ENCODE data around the gene UBE2J2. TPM values are rescaled to one million over a fixed set of nuclear protein-coding genes. Genes with fewer than 3 reads are reported as not detected.
A peak's percentile ranks its signal among the peaks of the same experiment; 100 is the strongest.

Gene UBE2J2
- total and polyA plus RNA-seq, 5 experiments from 2014 or later = 84.7 to 105 (median 92.9) TPM

- peaks cover 0 to 2% (median 0%) of the 10 kb centered on the region in 4 donors for H3K4me1 Mint-ChIP-seq
- H3K36me3 Mint-ChIP-seq = no peaks in the 10 kb centered on the region
- H3K9me3 Mint-ChIP-seq = no peaks in the 10 kb centered on the region
- POLR2A ChIA-PET = no interaction called here
- H3K27ac Mint-ChIP-seq = no peak overlapping the region
- ATAC-seq = no peak
- no peak overlapping the region for H3K4me3 Mint-ChIP-seq
- peak in 1 of 10 donors; percentile 30 for DNase-seq
- H3K27me3 Mint-ChIP-seq = peaks cover 0 to 1% (median 0%) of the 10 kb centered on the region in 5 donors
Observed at GRCh38 chr1:1244192-1244811, 29.4 kb downstream of the UBE2J2 start.

- Mint-ChIP-seq H3K36me3 (no peaks in the 10 kb centered on the region), H3K4me1 (peaks cover 0 to 2% (median 0%) of the 10 kb centered on the region in 4 donors), H3K27me3 (peaks cover 0 to 1% (median 0%) of the 10 kb centered on the region in 5 donors), H3K4me3 (peak overlapping the region in 1 of 10 donors; percentile 20), H3K27ac (no peak overlapping the region), H3K9me3 (no peaks in the 10 kb centered on the region)
- DNase-seq = no peak
- POLR2A ChIA-PET = interaction anchor here (1.0 kb wide), 1 partner anchor 94 kb away, joined by 3 read pairs; no protein-coding TSS in a partner anchor
- no peak for ATAC-seq
Observed at GRCh38 chr1:1243807-1244191, 29.9 kb downstream of the UBE2J2 start.

GRCh38 chr1:1243266-1243660 lies 30.4 kb downstream of the UBE2J2 start:
- H3K9me3 Mint-ChIP-seq = no peaks in the 10 kb centered on the region
- no peak overlapping the region for H3K27ac Mint-ChIP-seq
- peaks cover 0 to 2% (median 0%) of the 10 kb centered on the region in 4 donors for H3K4me1 Mint-ChIP-seq
- no peak for DNase-seq
- peaks cover 0 to 1% (median 0%) of the 10 kb centered on the region in 5 donors for H3K27me3 Mint-ChIP-seq
- H3K36me3 Mint-ChIP-seq = no peaks in the 10 kb centered on the region
- H3K4me3 Mint-ChIP-seq = no peak overlapping the region
- POLR2A ChIA-PET = interaction anchor here (1.0 kb wide), 1 partner anchor 94 kb away, joined by 3 read pairs; no protein-coding TSS in a partner anchor
- no peak for ATAC-seq

- no peak for ATAC-seq
- Mint-ChIP-seq H3K27ac (no peak overlapping the region), H3K4me1 (peaks cover 0 to 2% (median 0%) of the 10 kb centered on the region in 4 donors), H3K27me3 (peaks cover 0 to 1% (median 0%) of the 10 kb centered on the region in 5 donors), H3K36me3 (no peaks in the 10 kb centered on the region), H3K4me3 (no peak overlapping the region), H3K9me3 (no peaks in the 10 kb centered on the region)
- DNase-seq = no peak
- POLR2A ChIA-PET = interaction anchor here (0.8 to 1.0 kb wide), 2 partner anchors 8 to 93 kb away, joined by 3 read pairs; no protein-coding TSS in a partner anchor
Observed at GRCh38 chr1:1242461-1243265, 31.0 kb downstream of the UBE2J2 start.

- ATAC-seq (no peak), DNase-seq (no peak)
- Mint-ChIP-seq H3K4me3 (no peak overlapping the region), H3K9me3 (no peaks in the 10 kb centered on the region), H3K27ac (no peak overlapping the region), H3K4me1 (peaks cover 0 to 4% (median 0%) of the 10 kb centered on the region in 4 donors), H3K27me3 (no peaks in the 10 kb centered on the region), H3K36me3 (no peaks in the 10 kb centered on the region)
- POLR2A ChIA-PET = interaction anchor here (0.6 kb wide), 1 partner anchor 13 kb away, joined by 3 read pairs; no protein-coding TSS in a partner anchor
Observed at GRCh38 chr1:1241588-1242219, 31.9 kb downstream of the UBE2J2 start.

GRCh38 chr1:1240822-1241587 lies 32.6 kb downstream of the UBE2J2 start:
- no peak overlapping the region for H3K27ac Mint-ChIP-seq
- POLR2A ChIA-PET = interaction anchor here (0.5 to 0.6 kb wide), 2 partner anchors 14 to 767 kb away, joined by 3 to 4 read pairs; no protein-coding TSS in a partner anchor

GRCh38 chr1:1240348-1240732 lies 33.3 kb downstream of the UBE2J2 start:
- Mint-ChIP-seq H3K27ac (no peak overlapping the region), H3K36me3 (no peaks in the 10 kb centered on the region), H3K27me3 (no peaks in the 10 kb centered on the region), H3K4me1 (peaks cover 0 to 2% (median 0%) of the 10 kb centered on the region in 4 donors), H3K9me3 (no peaks in the 10 kb centered on the region), H3K4me3 (no peak overlapping the region)
- DNase-seq = no peak
- POLR2A ChIA-PET = no interaction called here
- ATAC-seq = no peak

More at GRCh38 chr1:1240822-1241587, 32.6 kb downstream of the UBE2J2 start:
- H3K4me1 Mint-ChIP-seq = peaks cover 0 to 4% (median 0%) of the 10 kb centered on the region in 4 donors
- ATAC-seq (no peak), DNase-seq (no peak)
- H3K36me3 Mint-ChIP-seq = no peaks in the 10 kb centered on the region
- H3K4me3 Mint-ChIP-seq = no peak overlapping the region
- no peaks in the 10 kb centered on the region for H3K27me3 Mint-ChIP-seq
- H3K9me3 Mint-ChIP-seq = no peaks in the 10 kb centered on the region

- DNase-seq (no peak), ATAC-seq (no peak)
- H3K4me3 Mint-ChIP-seq = no peak overlapping the region
- no peaks in the 10 kb centered on the region for H3K36me3 Mint-ChIP-seq
- H3K4me1 Mint-ChIP-seq = peaks cover 0 to 2% (median under 1%) of the 10 kb centered on the region in 4 donors
- H3K27ac Mint-ChIP-seq = no peak overlapping the region
- no peaks in the 10 kb centered on the region for H3K9me3 Mint-ChIP-seq
- POLR2A ChIA-PET = interaction anchor here (0.9 kb wide), 1 partner anchor 21 kb away, joined by 3 read pairs; no protein-coding TSS in a partner anchor
- H3K27me3 Mint-ChIP-seq = no peaks in the 10 kb centered on the region
Observed at GRCh38 chr1:1239614-1240347, 33.9 kb downstream of the UBE2J2 start.

- Mint-ChIP-seq H3K27me3 (no peaks in the 10 kb centered on the region), H3K4me3 (no peak overlapping the region), H3K27ac (no peak overlapping the region), H3K36me3 (peaks cover 0 to 5% (median 0%) of the 10 kb centered on the region in 3 donors), H3K9me3 (no peaks in the 10 kb centered on the region), H3K4me1 (peaks cover 0 to 7% (median 6%) of the 10 kb centered on the region in 4 donors)
- POLR2A ChIA-PET = interaction anchor here (0.9 kb wide), 1 partner anchor 22 kb away, joined by 3 read pairs; no protein-coding TSS in a partner anchor
- no peak for DNase-seq
- no peak for ATAC-seq
Observed at GRCh38 chr1:1239227-1239613, 34.4 kb downstream of the UBE2J2 start.

GRCh38 chr1:1238702-1239178 lies 34.9 kb downstream of the UBE2J2 start:
- peaks cover 2 to 12% (median 11%) of the 10 kb centered on the region in 4 donors for H3K4me1 Mint-ChIP-seq
- H3K9me3 Mint-ChIP-seq = no peaks in the 10 kb centered on the region
- DNase-seq = no peak
- H3K27ac Mint-ChIP-seq = no peak overlapping the region
- H3K36me3 Mint-ChIP-seq = peaks cover 0 to 8% (median 0%) of the 10 kb centered on the region in 3 donors
- ATAC-seq = no peak
- no peak overlapping the region for H3K4me3 Mint-ChIP-seq
- H3K27me3 Mint-ChIP-seq = no peaks in the 10 kb centered on the region
- POLR2A ChIA-PET = no interaction called here

GRCh38 chr1:1237874-1238701 lies 35.6 kb downstream of the UBE2J2 start:
- DNase-seq = no peak
- H3K36me3 Mint-ChIP-seq = peaks cover 0 to 8% (median 0%) of the 10 kb centered on the region in 3 donors
- POLR2A ChIA-PET = no interaction called here
- H3K9me3 Mint-ChIP-seq = no peaks in the 10 kb centered on the region
- H3K4me1 Mint-ChIP-seq = peaks cover 4 to 18% (median 15%) of the 10 kb centered on the region in 4 donors
- no peak overlapping the region for H3K27ac Mint-ChIP-seq
- no peak overlapping the region for H3K4me3 Mint-ChIP-seq
- no peak for ATAC-seq
- H3K27me3 Mint-ChIP-seq = no peaks in the 10 kb centered on the region
